Kidney (tissue), 14 donors: ENCODE data around the gene YARS2. TPM values are rescaled to one million over a fixed set of nuclear protein-coding genes. Genes with fewer than 3 reads are reported as not detected.
"Not testable (repeated sequence)": the region's sequence is repeated elsewhere in the genome, so short reads cannot be mapped to it uniquely, and the experiment has no call there.

Source experiments
- DNase-seq, 5 donors: peaks; one replicate each; pipeline ENCODE4 v3.0.0-alpha.2; 2013 to 2020
- FAIRE-seq: peaks from 2 replicates; lab custom pipeline; 2012; peaks lifted over from hg19 to GRCh38; lab: Jason Lieb, UNC
- H3K27ac ChIP-seq, 2 donors: one replicate each; pipeline ENCODE4 v1.7.0; 2013; ENCODE audit warnings: low read depth in 2 of 2, low read length in 2 of 2, inconsistent platforms in 1 of 2
- H3K27me3 ChIP-seq: one replicate; pipeline ENCODE4 v1.7.1; 2013; ENCODE audit warnings: low read length, inconsistent platforms; ENCODE audit not compliant: control insufficient read depth, insufficient read depth
- H3K36me3 ChIP-seq, 3 donors: one replicate each; pipeline versions ENCODE4 v1.7.0 to v1.7.1; 2013; ENCODE audit warnings: low read length in 3 of 3, control low read depth in 1 of 3, inconsistent platforms in 1 of 3; ENCODE audit not compliant: insufficient read depth in 3 of 3, control insufficient read depth in 2 of 3
- H3K4me1 ChIP-seq, 3 donors: one replicate each; pipeline versions ENCODE4 v1.7.0 to v1.7.1; 2013; ENCODE audit warnings: low read length in 3 of 3, inconsistent platforms in 1 of 3, low read depth in 1 of 3; ENCODE audit not compliant: control insufficient read depth in 2 of 3, insufficient read depth in 2 of 3
- H3K4me3 ChIP-seq, 3 donors: one replicate each; pipeline versions ENCODE4 v1.7.0 to v1.8.1; 2013; ENCODE audit warnings: low read length in 3 of 3, control low read depth in 1 of 3, inconsistent platforms in 1 of 3
- H3K9ac ChIP-seq, 3 donors: one replicate each; pipeline versions ENCODE4 v1.7.0 to v1.7.1; 2013; ENCODE audit warnings: low read length in 3 of 3, control low read depth in 1 of 3, inconsistent platforms in 1 of 3
- H3K9me3 ChIP-seq, 3 donors: one replicate each; pipeline versions ENCODE4 v1.7.0 to v1.7.1; 2013; ENCODE audit warnings: low read length in 3 of 3, control low read depth in 1 of 3, inconsistent platforms in 1 of 3; ENCODE audit not compliant: control insufficient read depth in 2 of 3, insufficient read depth in 1 of 3
- intact Hi-C: fragments of 100-400 bp; cut with DNase I; formaldehyde crosslinking; loops from one replicate; pipeline ENCODE4 v1.11.1; 2022
- polyA plus RNA-seq: library from polyadenylated mRNA; stranded (reverse); fragments of 350-450 nt; fragmentation: Illumina TruSeq; extraction: RNeasy Lipid Tissue Mini Kit (QIAGEN cat#74804); gene quantifications from one replicate; pipeline ENCODE4 v1.2.3, GENCODE V29; 2014; ENCODE audit warnings: low read depth, low replicate concordance; ENCODE audit not compliant: insufficient read depth
- total RNA-seq: library from RNA; stranded (reverse); fragmentation: NEBNext Ultra II Directional; extraction: Animal tissue kit (Norgen Biotek cat#: 25700); gene quantifications from one replicate; pipeline ENCODE4 v1.2.1, GENCODE V29; 2021
- TF ChIP-seq, protein P1 (sequence below): IDR thresholded peaks from 3 replicates; pipeline ENCODE4 v1.5.1; 2012; ENCODE audit warnings: mild to moderate bottlenecking, moderate library complexity, borderline replicate concordance; ENCODE audit not compliant: insufficient read depth; ENCODE audit errors: extremely low read depth
- donor health status: control.
- donor health status: control.
- donor health status: control.
- donor health status: control.
- donor health status: control.
- donor health status: DM: yes; HTN: yes; CAD: no.
- donor health status: Normal renal cell carcinoma (clear cell type).

YARS2 gene
- total and polyA plus RNA-seq, 2 donors from 2014 or later, result 15.4 to 24.6 TPM

- FAIRE-seq, result peak; percentile 3
- Histone ChIP-seq H3K36me3 (no peaks in the 10 kb centered on the region), H3K27me3 (no peaks in the 10 kb centered on the region), H3K9ac (no peak overlapping the region), H3K27ac (no peak overlapping the region), H3K4me3 (no peak overlapping the region), H3K9me3 (no peaks in the 10 kb centered on the region), H3K4me1 (no peaks in the 10 kb centered on the region)
- DNase-seq, result no peak
- TF ChIP-seq, protein P1, sequence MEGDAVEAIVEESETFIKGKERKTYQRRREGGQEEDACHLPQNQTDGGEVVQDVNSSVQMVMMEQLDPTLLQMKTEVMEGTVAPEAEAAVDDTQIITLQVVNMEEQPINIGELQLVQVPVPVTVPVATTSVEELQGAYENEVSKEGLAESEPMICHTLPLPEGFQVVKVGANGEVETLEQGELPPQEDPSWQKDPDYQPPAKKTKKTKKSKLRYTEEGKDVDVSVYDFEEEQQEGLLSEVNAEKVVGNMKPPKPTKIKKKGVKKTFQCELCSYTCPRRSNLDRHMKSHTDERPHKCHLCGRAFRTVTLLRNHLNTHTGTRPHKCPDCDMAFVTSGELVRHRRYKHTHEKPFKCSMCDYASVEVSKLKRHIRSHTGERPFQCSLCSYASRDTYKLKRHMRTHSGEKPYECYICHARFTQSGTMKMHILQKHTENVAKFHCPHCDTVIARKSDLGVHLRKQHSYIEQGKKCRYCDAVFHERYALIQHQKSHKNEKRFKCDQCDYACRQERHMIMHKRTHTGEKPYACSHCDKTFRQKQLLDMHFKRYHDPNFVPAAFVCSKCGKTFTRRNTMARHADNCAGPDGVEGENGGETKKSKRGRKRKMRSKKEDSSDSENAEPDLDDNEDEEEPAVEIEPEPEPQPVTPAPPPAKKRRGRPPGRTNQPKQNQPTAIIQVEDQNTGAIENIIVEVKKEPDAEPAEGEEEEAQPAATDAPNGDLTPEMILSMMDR, result no peak
- intact Hi-C loops, result no loop called here
Observed at GRCh38 chr12:32702473-32702872, 53.2 kb downstream of the YARS2 start.

GRCh38 chr12:32699437-32699836 lies 56.3 kb downstream of the YARS2 start:
- H3K4me3 ChIP-seq, intact Hi-C loops, H3K4me1 ChIP-seq, FAIRE-seq, DNase-seq, H3K9ac ChIP-seq, H3K36me3 ChIP-seq, H3K9me3 ChIP-seq, H3K27ac ChIP-seq, H3K27me3 ChIP-seq: not testable (repeated sequence)

DNA sequence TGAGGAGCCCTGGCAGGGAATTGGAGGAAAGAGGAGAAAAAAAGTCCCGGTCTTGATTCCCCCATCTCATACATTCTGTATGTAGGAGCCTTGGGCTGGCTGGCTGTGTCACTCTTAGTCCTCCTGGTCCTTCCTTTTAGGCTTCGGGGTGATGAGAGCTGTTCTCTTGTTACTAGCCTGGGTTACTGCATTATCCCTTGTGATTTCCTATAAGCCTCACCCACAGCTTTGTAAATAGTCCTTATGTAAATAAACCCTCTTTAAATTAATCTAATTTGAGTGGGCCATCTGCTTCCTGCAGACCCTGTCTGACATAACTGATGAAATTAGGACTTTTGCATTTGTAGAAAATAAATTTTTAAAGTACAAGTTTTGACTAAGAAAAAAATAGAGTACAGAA lies 57.4 kb downstream of the YARS2 start:
- FAIRE-seq (no peak), DNase-seq (no peak)
- Histone ChIP-seq H3K4me3 (no peak overlapping the region), H3K36me3 (no peaks in the 10 kb centered on the region), H3K9ac (no peak overlapping the region), H3K27ac (no peak overlapping the region), H3K4me1 (no peaks in the 10 kb centered on the region), H3K27me3 (no peaks in the 10 kb centered on the region), H3K9me3 (no peaks in the 10 kb centered on the region)
- intact Hi-C loops, result no loop called here
- TF ChIP-seq, protein P1, result no peak

DNA sequence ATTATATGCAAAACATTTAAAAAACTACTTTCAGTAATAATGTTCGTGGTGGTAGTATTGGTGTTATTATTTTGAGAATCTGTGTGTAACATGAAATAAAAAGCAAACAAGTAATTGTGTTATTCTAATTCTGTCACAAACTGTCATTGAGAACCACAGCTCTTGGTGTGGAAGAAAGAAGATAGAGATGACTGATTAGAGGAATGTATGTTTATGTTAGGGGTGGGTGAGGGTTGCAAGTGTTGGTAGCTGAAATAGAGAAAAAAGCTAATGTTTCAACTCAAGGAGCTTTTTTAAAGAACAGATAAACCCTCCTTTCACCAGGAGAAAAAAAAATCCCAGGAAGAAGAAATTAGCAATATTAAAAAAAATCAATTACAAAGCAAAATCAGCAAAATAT lies 58.3 kb downstream of the YARS2 start:
- Histone ChIP-seq H3K27me3 (no peaks in the 10 kb centered on the region), H3K36me3 (no peaks in the 10 kb centered on the region), H3K27ac (no peak overlapping the region), H3K9me3 (no peaks in the 10 kb centered on the region), H3K9ac (no peak overlapping the region), H3K4me1 (no peaks in the 10 kb centered on the region), H3K4me3 (no peak overlapping the region)
- intact Hi-C loops, result no loop called here
- FAIRE-seq (no peak), DNase-seq (no peak)
- TF ChIP-seq, protein P1, result no peak

Other genes with a start within 250 kb of the YARS2 start
- 66.2 TPM for gene DNM1L, start 76.6 kb downstream of the YARS2 start, total RNA-seq
- 30.5 TPM for gene DNM1L, start 76.6 kb downstream of the YARS2 start, polyA plus RNA-seq
- 7.6 TPM for gene PKP2, start 140.9 kb upstream of the YARS2 start, total RNA-seq
- 4.3 TPM for gene PKP2, start 140.9 kb upstream of the YARS2 start, polyA plus RNA-seq